ENCODE data around the gene GATA2.

- no peak for TF ChIP-seq EZH2 (IDR thresholded peaks at IDR 0.05; ENCODE audit: insufficient read depth, poor library complexity, severe bottlenecking)
- TF ChIP-seq EZH2phosphoT487 (IDR thresholded peaks at IDR 0.05; ENCODE audit: insufficient read depth, low read depth): no peak
Measured at GRCh38 chr3:128473180-128473519, 19.9 kb downstream of the GATA2 start.
